A549 (cell line): ENCODE data around the gene SFTPD.

Experiments used
- MAX ChIP-seq: IDR thresholded peaks from 2 replicates; pipeline ENCODE4 v1.6.1; 2012
- MYC ChIP-seq: IDR thresholded peaks from 2 replicates; pipeline ENCODE4 v1.6.1; 2012; ENCODE audit warnings: mild to moderate bottlenecking, inconsistent platforms, low read length, improper control_type of control experiment, borderline replicate concordance
- POLR2A ChIP-seq: IDR thresholded peaks from 2 replicates; pipeline ENCODE4 v1.6.1; 2012; ENCODE audit warnings: mild to moderate bottlenecking, low read length

- no peak for TF ChIP-seq MAX
- TF ChIP-seq POLR2A = no peak
- no peak for TF ChIP-seq MYC
Observed at GRCh38 chr10:79948976-79949722, at the start of gene SFTPD.
